Smooth muscle cell (in vitro differentiated cells): ENCODE measurements around the gene SUSD3. TPM values are rescaled to one million over a fixed set of nuclear protein-coding genes. Genes with fewer than 3 reads are reported as not detected.
"Not testable (repeated sequence)": the region's sequence is repeated elsewhere in the genome, so short reads cannot be mapped to it uniquely, and the experiment has no call there.

Experiments used
- DNase-seq: peaks from one replicate; lab custom pipeline; 2025; ENCODE audit not compliant: unreplicated experiment; lab: John Stamatoyannopoulos, UW
- H2AFZ ChIP-seq: fragments of 200-600 bp; sonication (generic); 2 replicates; pipeline ENCODE4 v1.6.0; 2016; ENCODE audit warnings: antibody characterized with exemption, low read depth, mild to moderate bottlenecking
- H3F3A ChIP-seq: fragments of 200-600 bp; sonication (generic); 2 replicates; pipeline ENCODE4 v1.6.0; 2017; ENCODE audit warnings: antibody characterized with exemption, low read depth
- H3K27ac ChIP-seq: fragments of 200-600 bp; sonication (generic); 2 replicates; pipeline ENCODE4 v1.5.1; 2016; ENCODE audit warnings: low read depth, mild to moderate bottlenecking
- H3K27me3 ChIP-seq: fragments of 200-600 bp; sonication (generic); 2 replicates; pipeline ENCODE4 v1.6.1; 2016; ENCODE audit warnings: low read depth, mild to moderate bottlenecking
- H3K36me3 ChIP-seq: fragments of 200-600 bp; sonication (generic); 2 replicates; pipeline ENCODE4 v1.5.1; 2016; ENCODE audit warnings: low read depth
- H3K4me1 ChIP-seq: fragments of 200-600 bp; sonication (generic); 2 replicates; pipeline ENCODE4 v1.5.1; 2016; ENCODE audit warnings: low read depth
- H3K4me2 ChIP-seq: fragments of 200-600 bp; sonication (generic); 2 replicates; pipeline ENCODE4 v1.6.0; 2016; ENCODE audit warnings: mild to moderate bottlenecking
- H3K4me3 ChIP-seq: fragments of 200-600 bp; sonication (generic); 2 replicates; pipeline ENCODE4 v1.5.1; 2016; ENCODE audit warnings: mild to moderate bottlenecking
- H3K79me2 ChIP-seq: fragments of 200-600 bp; sonication (generic); 2 replicates; pipeline ENCODE4 v1.6.0; 2016; ENCODE audit warnings: low read depth, mild to moderate bottlenecking
- H3K9ac ChIP-seq: fragments of 200-600 bp; sonication (generic); 2 replicates; pipeline ENCODE4 v1.6.0; 2016; ENCODE audit warnings: low read depth
- H3K9me3 ChIP-seq: fragments of 200-600 bp; sonication (generic); replicated peaks from 2 replicates; pipeline ENCODE4 v1.5.1; 2016; ENCODE audit warnings: low read depth
- H4K20me1 ChIP-seq: fragments of 200-600 bp; sonication (generic); 2 replicates; pipeline ENCODE4 v1.6.0; 2016; ENCODE audit warnings: low read depth
- WGBS: methylation state at CpG from one replicate; pipeline ENCODE4 v1.1.7; 2016; ENCODE audit warnings: low lambda C conversion rate; 5-methylcytosine and 5-hydroxymethylcytosine counted together
- polyA plus RNA-seq: library from polyadenylated mRNA; unstranded; fragments of >200 nt; fragmentation: Nextera tagmentation; extraction: Ambion mirVana; gene quantifications from 2 replicates; pipeline ENCODE4 v1.2.1, GENCODE V29; 2016
- total RNA-seq: library from RNA; depleted of rRNA; stranded (reverse); fragments of >200 nt; gene quantifications from 2 replicates; pipeline ENCODE4 v1.2.3, GENCODE V29; 2014
- TF ChIP-seq, protein P1 (sequence below): fragments of 200-600 bp; sonication (generic); IDR thresholded peaks from 2 replicates; pipeline ENCODE4 v1.5.1; 2017; ENCODE audit warnings: borderline replicate concordance, mild to moderate bottlenecking, antibody characterized with exemption; ENCODE audit not compliant: insufficient read depth, poor library complexity, severe bottlenecking

The SUSD3 gene
- total and polyA plus RNA-seq, 2 experiments from 2014 or later = 0.34 TPM; not detected in 1

GRCh38 chr9:93100276-93100636, 41.8 kb downstream of the SUSD3 start:
- no peak overlapping the region for H2AFZ ChIP-seq
- 96% methylated on average over 8 of the region's 8 CpGs for WGBS
- H3K9me3 ChIP-seq = peaks cover 5% of the 10 kb centered on the region
- TF ChIP-seq, protein P1, sequence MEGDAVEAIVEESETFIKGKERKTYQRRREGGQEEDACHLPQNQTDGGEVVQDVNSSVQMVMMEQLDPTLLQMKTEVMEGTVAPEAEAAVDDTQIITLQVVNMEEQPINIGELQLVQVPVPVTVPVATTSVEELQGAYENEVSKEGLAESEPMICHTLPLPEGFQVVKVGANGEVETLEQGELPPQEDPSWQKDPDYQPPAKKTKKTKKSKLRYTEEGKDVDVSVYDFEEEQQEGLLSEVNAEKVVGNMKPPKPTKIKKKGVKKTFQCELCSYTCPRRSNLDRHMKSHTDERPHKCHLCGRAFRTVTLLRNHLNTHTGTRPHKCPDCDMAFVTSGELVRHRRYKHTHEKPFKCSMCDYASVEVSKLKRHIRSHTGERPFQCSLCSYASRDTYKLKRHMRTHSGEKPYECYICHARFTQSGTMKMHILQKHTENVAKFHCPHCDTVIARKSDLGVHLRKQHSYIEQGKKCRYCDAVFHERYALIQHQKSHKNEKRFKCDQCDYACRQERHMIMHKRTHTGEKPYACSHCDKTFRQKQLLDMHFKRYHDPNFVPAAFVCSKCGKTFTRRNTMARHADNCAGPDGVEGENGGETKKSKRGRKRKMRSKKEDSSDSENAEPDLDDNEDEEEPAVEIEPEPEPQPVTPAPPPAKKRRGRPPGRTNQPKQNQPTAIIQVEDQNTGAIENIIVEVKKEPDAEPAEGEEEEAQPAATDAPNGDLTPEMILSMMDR = no peak
- H3K9ac ChIP-seq = no peak overlapping the region
- H3K4me1 ChIP-seq = peaks cover 4% of the 10 kb centered on the region
- peaks cover 11% of the 10 kb centered on the region for H3F3A ChIP-seq
- H3K27ac ChIP-seq = no peak overlapping the region
- H4K20me1 ChIP-seq = peaks cover 70% of the 10 kb centered on the region
- no peak overlapping the region for H3K4me2 ChIP-seq
- DNase-seq = no peak
- H3K27me3 ChIP-seq = no peaks in the 10 kb centered on the region
- peaks cover 77% of the 10 kb centered on the region for H3K79me2 ChIP-seq
- H3K4me3 ChIP-seq = no peak overlapping the region
- peaks cover 3% of the 10 kb centered on the region for H3K36me3 ChIP-seq

GRCh38 chr9:93101086-93101485, 42.6 kb downstream of the SUSD3 start:
- not testable (repeated sequence) for H3K4me2 ChIP-seq, H3K27me3 ChIP-seq, H3K27ac ChIP-seq, H3K36me3 ChIP-seq, H3K4me1 ChIP-seq, DNase-seq, H3K9ac ChIP-seq, H3K9me3 ChIP-seq, H3K4me3 ChIP-seq, H2AFZ ChIP-seq
- Histone ChIP-seq H4K20me1 (peaks cover 79% of the 10 kb centered on the region), H3K79me2 (peaks cover 85% of the 10 kb centered on the region), H3F3A (peaks cover 11% of the 10 kb centered on the region)
- 99% methylated on average over 11 of the region's 11 CpGs for WGBS

DNA sequence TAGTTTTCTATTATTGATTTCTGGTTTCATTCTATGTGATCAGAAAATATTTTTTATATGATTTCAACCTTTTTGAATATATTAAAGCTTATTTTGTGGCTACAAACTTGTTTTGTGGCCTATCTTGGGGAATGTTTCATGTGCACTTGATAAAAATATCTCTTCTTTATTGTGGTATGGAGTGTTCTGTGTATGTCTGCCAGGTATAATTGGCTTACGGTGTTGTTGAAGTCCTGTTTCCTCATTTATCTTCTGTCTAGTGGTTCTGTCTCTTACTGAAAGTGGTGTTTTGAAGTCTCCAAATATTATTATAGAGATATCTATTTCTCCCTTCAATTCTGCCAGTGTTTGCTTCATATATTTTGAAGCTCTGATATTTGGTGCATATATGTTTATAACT, 47.1 kb downstream of the SUSD3 start:
- WGBS = 97% methylated on average over 1 of the region's 1 CpG
- H2AFZ ChIP-seq = no peak overlapping the region
- TF ChIP-seq, protein P1 = no peak
- H3K27me3 ChIP-seq = no peaks in the 10 kb centered on the region
- no peak overlapping the region for H3K4me3 ChIP-seq
- no peaks in the 10 kb centered on the region for H3K4me1 ChIP-seq
- DNase-seq = no peak
- H3K79me2 ChIP-seq = peaks cover 65% of the 10 kb centered on the region
- no peak overlapping the region for H3K9ac ChIP-seq
- no peak overlapping the region for H3K27ac ChIP-seq
- H3K9me3 ChIP-seq = peaks cover 5% of the 10 kb centered on the region
- H3K4me2 ChIP-seq = no peak overlapping the region
- H3K36me3 ChIP-seq = peaks cover 3% of the 10 kb centered on the region
- H3F3A ChIP-seq = no peaks in the 10 kb centered on the region
- H4K20me1 ChIP-seq = peaks cover 95% of the 10 kb centered on the region

DNA sequence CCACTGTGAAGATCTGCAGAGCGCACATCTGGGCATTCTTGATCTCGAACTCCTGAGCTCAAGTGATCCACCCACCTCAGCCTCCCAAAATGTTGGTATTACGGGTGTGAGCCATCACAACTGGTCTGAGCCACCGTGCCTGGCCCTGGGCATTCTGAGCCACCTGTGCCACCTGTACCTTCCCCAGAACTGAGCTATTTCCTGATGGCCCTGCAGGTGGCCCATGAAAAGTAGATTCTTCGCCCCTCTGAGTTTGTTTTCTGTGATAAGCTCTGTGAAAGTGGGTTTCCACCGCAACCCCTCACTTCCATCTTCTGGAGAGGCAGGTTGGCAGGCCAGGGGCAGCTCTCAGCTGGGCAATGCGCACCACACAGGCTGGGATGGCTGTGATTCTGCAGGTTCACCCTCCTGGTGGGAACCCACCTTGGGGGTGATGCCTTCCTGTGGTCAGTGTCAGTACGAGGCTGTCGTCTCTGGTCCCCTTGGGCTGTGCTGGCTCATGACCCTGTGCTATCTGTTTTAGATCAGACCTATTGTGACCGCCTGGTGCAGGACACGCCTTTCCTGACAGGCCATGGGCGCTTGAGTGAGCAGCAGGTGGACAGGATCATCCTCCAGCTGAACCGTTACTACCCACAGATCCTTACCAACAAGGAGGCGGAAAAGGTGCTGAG, 48.8 kb downstream of the SUSD3 start:
- Histone ChIP-seq H3K9ac (no peak overlapping the region), H3K4me3 (no peak overlapping the region), H3K4me1 (no peaks in the 10 kb centered on the region), H3K79me2 (peaks cover 49% of the 10 kb centered on the region), H2AFZ (no peak overlapping the region), H3K27ac (no peak overlapping the region), H4K20me1 (peaks cover 95% of the 10 kb centered on the region), H3F3A (no peaks in the 10 kb centered on the region), H3K36me3 (peaks cover 3% of the 10 kb centered on the region), H3K9me3 (peaks cover 5% of the 10 kb centered on the region), H3K4me2 (no peak overlapping the region), H3K27me3 (no peaks in the 10 kb centered on the region)
- DNase-seq = no peak
- TF ChIP-seq, protein P1 = no peak
- 89% methylated on average over 14 of the region's 14 CpGs for WGBS
